NCI-H146 treated with DMSO at 0.1 percent for 48 hours (cell line): ENCODE data around the gene ALK.

Experiments
- DNase-seq: peaks from one replicate; lab custom pipeline; 2025; ENCODE audit not compliant: unreplicated experiment; lab: John Stamatoyannopoulos, UW

Gene ALK

GRCh38 chr2:29799628-29800027 is 121.8 kb downstream of the ALK start:
- DNase-seq: no peak

GRCh38 chr2:29797916-29798315 is 123.5 kb downstream of the ALK start:
- DNase-seq: no peak

- no peak for DNase-seq
Measured at GRCh38 chr2:29796446-29796845, 124.9 kb downstream of the ALK start.

- DNase-seq: no peak
Measured at GRCh38 chr2:29789911-29790485, 131.4 kb downstream of the ALK start.

- DNase-seq: no peak
Measured at GRCh38 chr2:29787473-29788465, 133.6 kb downstream of the ALK start.

GRCh38 chr2:29786361-29786760 is 135.0 kb downstream of the ALK start:
- no peak for DNase-seq

- no peak for DNase-seq
Measured at GRCh38 chr2:29783666-29784065, 137.7 kb downstream of the ALK start.

- no peak for DNase-seq
Measured at GRCh38 chr2:29782549-29783458, 138.6 kb downstream of the ALK start.

GRCh38 chr2:29782087-29782486 is 139.3 kb downstream of the ALK start:
- DNase-seq: no peak

GRCh38 chr2:29780906-29781305 is 140.5 kb downstream of the ALK start:
- no peak for DNase-seq

- no peak for DNase-seq
Measured at GRCh38 chr2:29777161-29777560, 144.2 kb downstream of the ALK start.

GRCh38 chr2:29776406-29776805 is 145.0 kb downstream of the ALK start:
- DNase-seq: no peak

GRCh38 chr2:29775937-29776336 is 145.4 kb downstream of the ALK start:
- no peak for DNase-seq

GRCh38 chr2:29774624-29775023 is 146.8 kb downstream of the ALK start:
- no peak for DNase-seq

GRCh38 chr2:29770846-29771245 is 150.5 kb downstream of the ALK start:
- no peak for DNase-seq

GRCh38 chr2:29769847-29770246 is 151.5 kb downstream of the ALK start:
- no peak for DNase-seq

GRCh38 chr2:29767606-29768335 is 153.6 kb downstream of the ALK start:
- no peak for DNase-seq

- DNase-seq: no peak
Measured at GRCh38 chr2:29766191-29766590, 155.2 kb downstream of the ALK start.

- no peak for DNase-seq
Measured at GRCh38 chr2:29765721-29766120, 155.7 kb downstream of the ALK start.

GRCh38 chr2:29763371-29763770 is 158.0 kb downstream of the ALK start:
- DNase-seq: no peak

GRCh38 chr2:29762239-29762638 is 159.1 kb downstream of the ALK start:
- no peak for DNase-seq
